GM12873 (cell line): ENCODE data around the gene ZBTB20.

Experiments used
- TF ChIP-seq, protein P1 (sequence below): IDR thresholded peaks from 2 replicates; pipeline ENCODE4 v1.5.1; 2012; ENCODE audit warnings: low read depth, mild to moderate bottlenecking, moderate library complexity, low read length, control low read depth; ENCODE audit not compliant: insufficient read depth; ENCODE audit errors: missing control alignments

ZBTB20 gene

DNA sequence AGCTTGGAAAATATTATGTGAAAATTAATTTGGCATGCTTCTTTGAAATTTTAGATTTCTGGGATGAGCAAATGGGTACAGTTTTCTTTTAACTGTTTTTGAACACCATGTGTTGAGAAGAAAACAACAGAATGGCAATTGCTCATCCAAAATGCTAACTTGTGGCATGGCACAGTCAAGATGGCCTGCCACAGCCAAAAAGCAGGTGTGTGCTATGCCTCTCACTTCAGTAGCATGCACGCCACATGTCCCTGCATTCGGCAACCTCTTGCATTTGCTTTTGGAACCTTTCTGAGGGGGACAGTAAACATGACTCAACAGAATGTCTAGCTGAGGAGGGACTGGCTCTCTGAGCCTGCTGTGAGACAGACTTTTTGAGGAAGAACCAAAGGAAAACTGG, 714.8 kb downstream of the ZBTB20 start:
- TF ChIP-seq, protein P1, sequence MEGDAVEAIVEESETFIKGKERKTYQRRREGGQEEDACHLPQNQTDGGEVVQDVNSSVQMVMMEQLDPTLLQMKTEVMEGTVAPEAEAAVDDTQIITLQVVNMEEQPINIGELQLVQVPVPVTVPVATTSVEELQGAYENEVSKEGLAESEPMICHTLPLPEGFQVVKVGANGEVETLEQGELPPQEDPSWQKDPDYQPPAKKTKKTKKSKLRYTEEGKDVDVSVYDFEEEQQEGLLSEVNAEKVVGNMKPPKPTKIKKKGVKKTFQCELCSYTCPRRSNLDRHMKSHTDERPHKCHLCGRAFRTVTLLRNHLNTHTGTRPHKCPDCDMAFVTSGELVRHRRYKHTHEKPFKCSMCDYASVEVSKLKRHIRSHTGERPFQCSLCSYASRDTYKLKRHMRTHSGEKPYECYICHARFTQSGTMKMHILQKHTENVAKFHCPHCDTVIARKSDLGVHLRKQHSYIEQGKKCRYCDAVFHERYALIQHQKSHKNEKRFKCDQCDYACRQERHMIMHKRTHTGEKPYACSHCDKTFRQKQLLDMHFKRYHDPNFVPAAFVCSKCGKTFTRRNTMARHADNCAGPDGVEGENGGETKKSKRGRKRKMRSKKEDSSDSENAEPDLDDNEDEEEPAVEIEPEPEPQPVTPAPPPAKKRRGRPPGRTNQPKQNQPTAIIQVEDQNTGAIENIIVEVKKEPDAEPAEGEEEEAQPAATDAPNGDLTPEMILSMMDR, result no peak

DNA sequence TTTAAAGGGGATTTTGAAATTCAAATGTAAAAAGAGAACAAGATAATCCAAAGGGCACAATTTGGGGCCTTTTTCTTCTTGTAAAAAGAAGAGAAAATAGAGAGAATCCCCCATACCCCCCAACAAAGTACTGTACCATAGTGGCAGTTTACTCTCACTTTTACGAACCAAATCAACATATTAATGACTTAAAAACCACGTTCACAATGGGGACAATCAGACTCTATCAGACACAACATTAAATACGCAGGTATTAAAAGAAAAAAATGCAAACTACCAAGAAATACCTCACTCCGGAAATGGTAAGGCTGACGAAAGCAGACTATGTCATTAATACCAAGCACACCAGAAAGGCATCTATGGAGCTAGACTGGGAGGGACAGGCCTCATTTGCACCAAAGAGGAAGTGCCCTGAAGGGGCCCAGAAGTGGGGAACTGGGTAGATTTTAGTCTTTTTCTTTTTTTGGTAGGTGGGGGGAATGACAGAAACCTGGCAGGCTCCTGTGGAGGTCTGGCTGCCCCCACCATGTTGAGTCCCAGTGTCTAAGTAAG, 719.0 kb downstream of the ZBTB20 start:
- TF ChIP-seq, protein P1, result no peak

DNA sequence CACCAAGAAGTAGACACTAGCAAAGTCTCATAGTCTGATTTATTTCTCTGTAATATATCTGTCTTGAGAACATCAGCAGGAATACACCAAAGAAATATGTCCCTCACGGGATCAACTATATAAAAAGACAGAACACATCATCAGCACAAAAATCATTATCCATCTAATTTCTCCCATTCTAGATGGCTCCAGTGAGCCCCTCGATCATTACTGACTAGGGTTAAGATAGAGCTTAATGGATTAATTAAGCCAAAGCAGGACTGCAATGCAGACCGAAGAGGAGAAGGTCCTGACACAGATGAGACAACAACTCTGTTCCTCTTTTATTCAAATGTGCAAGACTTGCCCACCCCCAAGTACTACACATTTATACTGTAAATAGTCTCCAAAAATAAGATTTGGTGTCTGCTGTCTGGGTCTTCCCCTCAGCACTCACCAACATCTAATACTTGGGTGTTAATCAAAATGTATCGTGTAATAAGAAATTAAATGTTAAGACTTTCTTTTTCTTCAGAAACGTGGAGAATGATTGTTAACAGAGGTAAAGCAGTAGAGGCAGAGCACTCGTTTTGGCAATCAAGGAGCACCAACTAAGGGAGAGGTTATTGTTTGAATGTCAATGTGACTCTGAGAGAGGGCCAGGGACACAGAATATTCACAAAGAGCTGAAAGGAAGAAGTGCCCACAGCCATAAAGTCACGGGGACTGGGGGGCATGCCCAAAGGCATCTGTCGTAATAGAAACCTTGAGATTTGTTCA, 719.6 kb downstream of the ZBTB20 start:
- TF ChIP-seq, protein P1, result no peak

DNA sequence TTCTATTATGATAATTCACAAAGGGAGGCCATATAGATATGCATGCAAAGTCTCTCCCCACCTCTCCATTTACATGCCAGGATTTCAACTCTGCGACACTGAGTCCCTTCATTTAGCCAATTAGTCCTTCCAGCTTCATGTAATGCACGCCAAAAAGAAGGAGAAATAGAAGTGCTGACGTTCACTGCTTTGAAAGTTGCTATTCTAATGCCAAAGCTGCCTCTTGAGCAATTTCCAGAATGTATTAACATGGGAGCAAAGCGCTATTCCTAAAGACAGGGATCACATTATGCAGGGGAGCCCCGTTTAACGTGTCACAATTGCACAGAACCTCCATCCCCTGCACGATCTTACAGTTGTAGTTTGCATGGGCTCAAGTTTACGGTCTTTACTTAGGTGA, 722.8 kb downstream of the ZBTB20 start:
- TF ChIP-seq, protein P1, result no peak

DNA sequence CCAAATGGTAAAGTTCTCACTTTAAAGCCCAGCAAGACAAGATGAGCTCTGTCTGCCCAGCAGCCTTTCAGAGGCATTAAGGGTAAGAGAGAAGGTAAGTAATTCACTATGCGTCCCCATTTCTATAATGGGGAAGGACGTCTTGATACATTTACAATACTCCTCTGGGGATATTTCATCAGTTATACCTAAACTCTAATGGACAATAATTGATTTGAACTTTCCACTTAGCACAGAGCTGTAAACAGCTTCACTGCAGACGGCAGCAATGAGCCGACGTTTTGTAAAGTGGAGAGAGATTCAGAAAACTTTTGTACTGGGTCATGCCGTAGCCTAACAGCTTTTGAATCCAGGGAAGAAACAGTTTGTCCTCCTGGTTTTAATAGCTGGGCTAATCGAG, 725.9 kb downstream of the ZBTB20 start:
- TF ChIP-seq, protein P1, result no peak

DNA sequence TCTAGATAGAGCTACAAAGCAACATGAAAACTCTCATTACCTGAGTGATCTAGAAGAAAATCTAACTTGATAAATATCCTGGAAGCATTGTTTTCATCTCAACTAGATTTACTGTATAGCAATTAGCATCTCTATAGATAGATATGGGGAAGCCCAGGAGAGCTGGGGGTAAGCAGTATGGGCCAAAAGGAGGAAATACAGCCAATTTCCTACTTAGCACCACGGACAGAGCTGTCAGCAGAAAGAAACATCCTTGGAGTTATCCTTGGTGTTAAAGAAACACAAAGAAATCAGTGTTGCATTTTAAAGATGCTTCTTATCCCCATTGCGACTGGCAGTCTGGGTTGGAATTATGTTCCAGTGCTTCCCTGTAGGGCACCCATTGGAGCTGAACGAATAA, 727.0 kb downstream of the ZBTB20 start:
- TF ChIP-seq, protein P1, result no peak

DNA sequence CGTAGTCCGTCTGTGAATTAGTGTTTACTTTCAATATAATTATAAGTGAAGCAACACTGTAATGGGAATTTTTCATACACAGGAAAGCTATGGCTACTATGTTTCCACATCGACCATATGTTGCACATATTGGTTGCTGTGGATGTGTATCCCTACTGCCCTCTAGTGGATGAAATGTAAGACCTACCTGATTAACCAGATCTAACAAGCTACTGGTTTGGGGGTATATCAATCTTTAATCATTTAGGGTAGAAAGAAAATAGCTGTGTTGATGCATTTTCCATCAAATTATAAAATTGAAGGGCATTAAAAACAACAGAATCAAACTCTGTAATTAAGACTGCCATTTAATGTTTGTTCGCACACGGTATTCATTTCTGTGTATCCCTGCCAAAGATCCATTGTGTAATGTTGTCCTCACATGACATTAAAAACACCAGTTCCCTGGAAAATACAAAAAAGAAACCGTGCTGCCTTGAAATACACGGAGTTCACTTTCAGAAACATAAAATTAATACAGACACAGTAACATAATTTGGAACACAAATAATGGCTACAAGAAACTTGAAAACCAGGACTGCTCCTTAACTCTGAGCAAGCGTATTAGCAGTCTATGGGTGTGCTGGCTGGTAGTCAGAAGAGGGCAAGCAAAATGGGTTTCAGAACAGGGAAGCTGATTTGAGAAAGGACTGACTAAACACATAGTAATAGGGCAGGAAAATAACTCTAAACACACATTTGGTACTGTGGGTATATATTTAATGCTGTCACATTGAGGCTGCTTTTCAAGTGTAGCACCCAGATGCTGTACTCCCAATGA, 728.2 kb downstream of the ZBTB20 start:
- TF ChIP-seq, protein P1, result peak; percentile 77
